Breast epithelium (tissue), 3 donors: ENCODE results near the gene SETBP1.

ENCODE experiments used
- CTCF ChIP-seq, 3 donors: fragments of 450-650 bp; IDR thresholded peaks; one replicate each; pipeline ENCODE4 v1.5.1; 2016 to 2017; ENCODE audit warnings: antibody characterized with exemption in 3 of 3, mild to moderate bottlenecking in 3 of 3, moderate library complexity in 3 of 3
- POLR2A ChIP-seq: fragments of 450-650 bp; IDR thresholded peaks from one replicate; pipeline ENCODE4 v1.6.1; 2016; ENCODE audit warnings: antibody characterized with exemption, mild to moderate bottlenecking, moderate library complexity
- POLR2AphosphoS5 ChIP-seq, 3 donors: sonication (generic); formaldehyde crosslinking; IDR thresholded peaks; one replicate each; pipeline ENCODE4 v1.6.1; 2017; ENCODE audit warnings: antibody characterized with exemption in 3 of 3

GRCh38 chr18:44654573-44654972, 26.1 kb upstream of the SETBP1 start:
- TF ChIP-seq CTCF (IDR thresholded peaks at IDR 0.05) (no peak), POLR2AphosphoS5 (IDR thresholded peaks at IDR 0.05) (no peak), POLR2A (no peak)
